Neural progenitor cell (in vitro differentiated cells): ENCODE results near the gene TPCN2.

Source experiments
- EZH2 ChIP-seq: fragments of 200-600 bp; sonication (generic); IDR thresholded peaks from 2 replicates; pipeline ENCODE4 v1.6.1; 2017; ENCODE audit warnings: antibody characterized with exemption, mild to moderate bottlenecking, moderate library complexity
- EZH2phosphoT487 ChIP-seq: fragments of 200-600 bp; sonication (generic); IDR thresholded peaks from 2 replicates; pipeline ENCODE4 v1.6.1; 2017; ENCODE audit warnings: antibody characterized with exemption
- TF ChIP-seq, protein P1 (sequence below): fragments of 200-600 bp; sonication (generic); IDR thresholded peaks from 2 replicates; pipeline ENCODE4 v1.5.1; 2017; ENCODE audit warnings: antibody characterized with exemption, mild to moderate bottlenecking

DNA sequence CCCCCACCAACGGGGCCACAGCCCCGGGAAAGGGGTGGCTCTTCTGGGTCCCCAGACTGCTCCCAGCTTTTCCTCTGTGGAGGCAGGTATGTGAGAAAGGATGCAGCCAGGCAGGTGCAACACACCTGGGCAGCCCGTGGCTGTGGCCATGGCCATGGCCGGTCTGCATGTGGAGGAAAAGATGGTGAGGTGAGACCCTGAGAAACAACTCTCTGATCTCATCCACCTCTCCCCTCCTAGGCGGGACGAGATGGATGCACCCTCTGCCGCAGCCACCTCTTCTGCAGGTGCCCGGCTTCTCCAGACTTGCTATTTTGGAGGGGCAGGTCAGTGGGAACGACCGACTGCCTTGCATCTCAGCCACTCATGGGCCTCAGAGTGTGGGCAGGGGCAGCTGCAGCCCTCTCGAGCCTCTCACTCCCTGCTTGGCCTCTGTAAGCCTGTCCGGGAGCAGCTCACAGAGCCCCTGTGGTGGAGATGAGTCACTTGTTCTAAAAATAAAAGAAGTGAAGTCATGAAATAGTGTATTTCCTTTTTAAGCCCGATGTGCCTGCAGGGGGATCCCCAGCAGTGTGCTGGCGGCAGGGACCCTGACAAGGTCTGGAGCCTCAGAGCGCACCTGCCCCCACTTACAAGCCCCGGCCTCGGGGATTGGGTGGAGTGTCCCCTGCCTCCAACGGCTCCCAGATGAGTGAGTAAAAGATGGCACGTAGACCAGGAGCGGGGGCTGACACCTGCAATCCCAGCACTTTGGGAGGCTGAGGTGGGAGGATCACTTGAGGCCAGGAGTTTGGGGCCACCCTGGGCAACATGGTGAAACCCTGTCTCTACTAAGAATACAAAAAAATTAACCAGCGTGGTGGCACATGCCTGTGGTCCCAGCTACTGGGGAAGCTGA lies 117.7 kb downstream of the TPCN2 start:
- TF ChIP-seq, protein P1, sequence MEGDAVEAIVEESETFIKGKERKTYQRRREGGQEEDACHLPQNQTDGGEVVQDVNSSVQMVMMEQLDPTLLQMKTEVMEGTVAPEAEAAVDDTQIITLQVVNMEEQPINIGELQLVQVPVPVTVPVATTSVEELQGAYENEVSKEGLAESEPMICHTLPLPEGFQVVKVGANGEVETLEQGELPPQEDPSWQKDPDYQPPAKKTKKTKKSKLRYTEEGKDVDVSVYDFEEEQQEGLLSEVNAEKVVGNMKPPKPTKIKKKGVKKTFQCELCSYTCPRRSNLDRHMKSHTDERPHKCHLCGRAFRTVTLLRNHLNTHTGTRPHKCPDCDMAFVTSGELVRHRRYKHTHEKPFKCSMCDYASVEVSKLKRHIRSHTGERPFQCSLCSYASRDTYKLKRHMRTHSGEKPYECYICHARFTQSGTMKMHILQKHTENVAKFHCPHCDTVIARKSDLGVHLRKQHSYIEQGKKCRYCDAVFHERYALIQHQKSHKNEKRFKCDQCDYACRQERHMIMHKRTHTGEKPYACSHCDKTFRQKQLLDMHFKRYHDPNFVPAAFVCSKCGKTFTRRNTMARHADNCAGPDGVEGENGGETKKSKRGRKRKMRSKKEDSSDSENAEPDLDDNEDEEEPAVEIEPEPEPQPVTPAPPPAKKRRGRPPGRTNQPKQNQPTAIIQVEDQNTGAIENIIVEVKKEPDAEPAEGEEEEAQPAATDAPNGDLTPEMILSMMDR: no peak
- no peak for TF ChIP-seq EZH2
- TF ChIP-seq EZH2phosphoT487: no peak
